K562 (cell line): Measurements from ENCODE around the gene COL28A1. TPM values are rescaled to one million over a fixed set of nuclear protein-coding genes. Genes with fewer than 3 reads are reported as not detected.

ENCODE experiments used
- ATAC-seq: fragments of 200-7000 bp; cut with Tn5 transposase; 3 replicates; pipeline ENCODE4 v1.9.1; 2020; ENCODE audit warnings: moderate library complexity
- BruUV-seq: library from RNA; stranded (reverse); fragments of 400-500 nt; replicated peaks from 2 replicates; lab custom pipeline; 2021; lab: Mats Ljungman, UMichigan
- CTCF ChIA-PET: fragments of 300-600 bp; formaldehyde crosslinking; extraction: SDS; loops from one replicate; lab custom pipeline; 2021; ENCODE audit warnings: low intra/inter-chr PET ratio; lab: Yijun Ruan, JAX
- POLR2A ChIA-PET: fragments of 300-600, 350-650 bp; sonication (Branson Sonifier 250); formaldehyde crosslinking; extraction: SDS; loops from one replicate; lab custom pipeline; 2021; ENCODE audit warnings: antibody characterized with exemption, inconsistent platforms; lab: Yijun Ruan, JAX
- DNase-seq, 4 experiments: peaks; one replicate each; pipeline versions ENCODE4 v3.0.0 to v3.0.0-alpha.2; 2011 to 2018; ENCODE audit warnings: low spot score in 3 of 4, mixed read lengths in 3 of 4; ENCODE audit errors: extremely low read depth in 1 of 4
- FAIRE-seq: peaks from 2 replicates; lab custom pipeline; 2011; peaks lifted over from hg19 to GRCh38; lab: Jason Lieb, UNC
- H2AFZ ChIP-seq: 2 replicates; pipeline ENCODE4 v1.6.0; 2011; ENCODE audit warnings: low read depth, low read length, control low read depth, inconsistent platforms
- H3K27ac ChIP-seq: fragments of 200-600 bp; 3 replicates; pipeline ENCODE4 v1.8.0; 2011; ENCODE audit warnings: low read depth, mild to moderate bottlenecking, control low read depth, inconsistent platforms, low read length, moderate library complexity, mixed read lengths; ENCODE audit errors: extremely low read depth
- H3K27me3 ChIP-seq, 2 experiments: fragments of 300-600 bp in 1 of 2; 2 replicates in 1 of 2; 3 replicates in 1 of 2; pipeline versions ENCODE4 v1.6.0 to v1.8.0; 2011; ENCODE audit warnings: inconsistent platforms in 2 of 2, low read length in 2 of 2, mild to moderate bottlenecking in 1 of 2, mixed read lengths in 1 of 2, moderate library complexity in 1 of 2; ENCODE audit not compliant: control insufficient read depth in 2 of 2, insufficient read depth in 2 of 2
- H3K36me3 ChIP-seq: fragments of 300-600 bp; 3 replicates; pipeline ENCODE4 v1.8.0; 2011; ENCODE audit warnings: mild to moderate bottlenecking, low read length, inconsistent platforms; ENCODE audit not compliant: control insufficient read depth, insufficient read depth
- H3K4me1 ChIP-seq, 2 experiments: fragments of 200-600 bp in 1 of 2; replicated peaks in 1 of 2; 2 replicates in 1 of 2; 3 replicates in 1 of 2; pipeline versions ENCODE4 v1.5.1 to v1.8.0; 2011; ENCODE audit warnings: inconsistent platforms in 2 of 2, low read length in 2 of 2, mild to moderate bottlenecking in 1 of 2, mixed read lengths in 1 of 2, moderate library complexity in 1 of 2; ENCODE audit not compliant: control insufficient read depth in 2 of 2, insufficient read depth in 2 of 2
- H3K4me2 ChIP-seq: 2 replicates; pipeline ENCODE4 v1.6.1; 2011; ENCODE audit warnings: low read length, control low read depth, inconsistent platforms, mixed read lengths; ENCODE audit not compliant: insufficient read depth
- H3K4me3 ChIP-seq: fragments of 200-600 bp; sonication (generic), shearing (Covaris generic); 2 replicates; pipeline ENCODE4 v1.5.1; 2016; ENCODE audit warnings: control low read depth, inconsistent platforms
- H3K79me2 ChIP-seq: fragments of 200-600 bp; 3 replicates; pipeline ENCODE4 v1.8.0; 2011; ENCODE audit warnings: low read length, inconsistent platforms; ENCODE audit not compliant: control insufficient read depth, insufficient read depth
- H3K9ac ChIP-seq, 2 experiments: 2 replicates each; pipeline versions ENCODE4 v1.6.0 to v1.6.1; 2011; ENCODE audit warnings: low read depth in 2 of 2, low read length in 2 of 2, control low read depth in 1 of 2, inconsistent platforms in 1 of 2, mild to moderate bottlenecking in 1 of 2, mixed read lengths in 1 of 2; ENCODE audit not compliant: insufficient read depth in 1 of 2
- H3K9me1 ChIP-seq: one replicate; pipeline ENCODE4 v1.6.0; 2011; ENCODE audit warnings: inconsistent platforms, mild to moderate bottlenecking, low read length, moderate library complexity; ENCODE audit not compliant: control insufficient read depth, insufficient read depth
- H3K9me3 ChIP-seq: replicated peaks from 2 replicates; pipeline ENCODE4 v1.5.1; 2011; ENCODE audit warnings: low read depth, low read length, inconsistent platforms; ENCODE audit not compliant: control insufficient read depth, insufficient read depth
- H4K20me1 ChIP-seq: replicated peaks from 2 replicates; pipeline ENCODE4 v1.6.1; 2011; ENCODE audit warnings: low read length, inconsistent platforms, mixed read lengths; ENCODE audit not compliant: control insufficient read depth, insufficient read depth
- BCOR ChIP-seq: fragments of 450-650 bp; IDR thresholded peaks from 2 replicates; pipeline ENCODE4 v1.6.1; 2016
- CBX2 ChIP-seq: fragments of 200-600 bp; sonication (generic); IDR thresholded peaks from one replicate; pipeline ENCODE4 v1.6.1; 2012; ENCODE audit warnings: mild to moderate bottlenecking, low read length, inconsistent platforms; ENCODE audit not compliant: insufficient read depth, poor library complexity, severe bottlenecking
- FOS ChIP-seq: IDR thresholded peaks from 3 replicates; pipeline ENCODE4 v1.6.1; 2011; ENCODE audit not compliant: insufficient read length; ENCODE audit errors: extremely low read depth
- GATA2 ChIP-seq: sonication (generic); formaldehyde crosslinking; IDR thresholded peaks from 2 replicates; pipeline ENCODE4 v1.4.0; 2020; ENCODE audit warnings: mild to moderate bottlenecking, missing genetic modification reagents
- KDM1A ChIP-seq, 2 experiments: fragments of 450-650 bp; IDR thresholded peaks; 2 replicates each; pipeline ENCODE4 v1.6.1; 2016; ENCODE audit warnings: mild to moderate bottlenecking in 2 of 2
- MECOM ChIP-seq: fragments of 250-450 bp; sonication (Bioruptor Pico); IDR thresholded peaks from 2 replicates; pipeline ENCODE4 v1.8.0; 2022; ENCODE audit warnings: inconsistent platforms
- POU5F1 ChIP-seq: fragments of 150-350 bp; IDR thresholded peaks from 2 replicates; pipeline ENCODE4 v1.6.1; 2014; ENCODE audit warnings: borderline replicate concordance, low read length, low read depth, mild to moderate bottlenecking; ENCODE audit not compliant: partially characterized antibody
- RAD21 ChIP-seq, 2 experiments: fragments of 250-450 bp in 1 of 2; fragments of 450-650 bp in 1 of 2; sonication (Bioruptor Pico) in 1 of 2; formaldehyde crosslinking in 1 of 2; IDR thresholded peaks in 1 of 2; conservative IDR thresholded peaks in 1 of 2; 2 replicates each; pipeline versions ENCODE4 v1.4.0 to v1.8.0; 2020 to 2022; ENCODE audit warnings: mild to moderate bottlenecking in 2 of 2, moderate library complexity in 1 of 2
- RFX5 ChIP-seq: IDR thresholded peaks from 2 replicates; pipeline ENCODE4 v1.6.1; 2011; ENCODE audit warnings: low read depth, mild to moderate bottlenecking, improper control_type of control experiment, low read length
- SMAD3 ChIP-seq: fragments of 450-650 bp; formaldehyde crosslinking; conservative IDR thresholded peaks from 2 replicates; pipeline ENCODE4 v1.4.0; 2020; ENCODE audit warnings: mild to moderate bottlenecking
- SUPT5H ChIP-seq: fragments of 450-650 bp; IDR thresholded peaks from 2 replicates; pipeline ENCODE4 v1.6.1; 2016
- UBTF ChIP-seq, 2 experiments: IDR thresholded peaks; 2 replicates each; pipeline ENCODE4 v1.6.1; 2012; ENCODE audit warnings: improper control_type of control experiment in 2 of 2, low read depth in 2 of 2, low read length in 2 of 2, borderline replicate concordance in 1 of 2
- ZNF124 ChIP-seq: sonication (generic); formaldehyde crosslinking; IDR thresholded peaks from 2 replicates; pipeline ENCODE4 v1.8.1; 2022; ENCODE audit warnings: missing genetic modification reagents
- ZNF766 ChIP-seq: fragments of 200-800 bp; sonication (Bioruptor generic); conservative IDR thresholded peaks from 2 replicates; pipeline ENCODE4 v1.6.1; 2016; ENCODE audit warnings: missing genetic modification characterization, missing compliant biosample characterization
- WGBS: fragments of 100-300 bp; shearing (Covaris generic); methylation state at CpG from one replicate; pipeline ENCODE4 v1.1.6; 2016; ENCODE audit warnings: low coverage, mixed read lengths; ENCODE audit not compliant: insufficient coverage; ENCODE audit errors: missing lambda C conversion rate; 5-methylcytosine and 5-hydroxymethylcytosine counted together
- in situ Hi-C: fragments of 300-500 bp; cut with MboI; formaldehyde crosslinking; loops from 4 replicates; pipeline ENCODE4 v1.15.0; 2018; ENCODE audit warnings: inconsistent platforms, mixed read lengths
- intact Hi-C: fragments of 100-400 bp; cut with micrococcal nuclease; formaldehyde crosslinking; loops from 2 replicates; pipeline ENCODE4 v1.14.2; 2022
- polyA plus RNA-seq, 8 experiments: library from polyadenylated mRNA; depleted of rRNA in 4 of 8; stranded (reverse) in 5 of 8; unstranded in 3 of 8; fragments of >200 nt; fragmentation: Nextera tagmentation in 2 of 8; fragmentation: Illumina TruSeq in 1 of 8; extraction: Ambion mirVana in 2 of 8; extraction: Trizol in 1 of 8; gene quantifications; 2 replicates each; pipeline versions ENCODE4 v1.2.1 to v1.2.3, GENCODE V29; 2011 to 2014; ENCODE audit warnings: inconsistent platforms in 1 of 8, missing spikeins in 1 of 8
- total RNA-seq, 7 experiments: library from RNA; depleted of rRNA in 6 of 7; stranded (reverse); fragments of >200 nt in 6 of 7; fragmentation: Illumina TruSeq in 2 of 7; extraction: Trizol in 2 of 7; gene quantifications; 2 replicates each; pipeline versions ENCODE4 v1.2.1 to v1.2.3, GENCODE V29; 2011 to 2021; ENCODE audit warnings: low replicate concordance in 1 of 7

Gene COL28A1
- total and polyA plus RNA-seq, 9 of the 15 experiments (the other 6 are each of a cell fraction or from before 2014, with no cell fraction given) = 0.03 to 0.13 (median 0.05) TPM; not detected in 3

- H2AFZ ChIP-seq = no peak overlapping the region
- H3K9me1 ChIP-seq = no peaks in the 10 kb centered on the region
- H3K36me3 ChIP-seq = no peaks in the 10 kb centered on the region
- in situ Hi-C loops (loop anchor here (5.0 kb wide), 3 partner anchors 117 to 572 kb away; no protein-coding TSS in a partner anchor), intact Hi-C loops (loop anchor here (5.0 kb wide), 3 partner anchors 117 to 572 kb away; no protein-coding TSS in a partner anchor)
- ATAC-seq = no peak
- no TSS peak for BruUV-seq
- no peak overlapping the region for H3K4me3 ChIP-seq
- H3K4me2 ChIP-seq = no peak overlapping the region
- no peak overlapping the region for H3K27ac ChIP-seq
- no peaks in the 10 kb centered on the region for H3K4me1 ChIP-seq
- CTCF ChIA-PET = interaction anchor here (1.0 kb wide), 1 partner anchor 115 kb away, joined by 3 read pairs; no protein-coding TSS in a partner anchor
- TF ChIP-seq KDM1A (IDR thresholded peaks at IDR 0.05) (no peak), BCOR (no peak)
- H3K9me3 ChIP-seq = no peaks in the 10 kb centered on the region
- no peak overlapping the region for H3K9ac ChIP-seq
- DNase-seq = no peak
- POLR2A ChIA-PET = no interaction called here
- no peak for FAIRE-seq
- H4K20me1 ChIP-seq = no peaks in the 10 kb centered on the region
- H3K27me3 ChIP-seq = 0 out of 5 replicates have a peak, but pooled peaks cover 0 to 2% of the 10 kb centered on the region in 2 experiments
- no peaks in the 10 kb centered on the region for H3K79me2 ChIP-seq
- WGBS = 10% methylated on average over 4 of the region's 4 CpGs
Measured at GRCh38 chr7:7539711-7540110, 4.0 kb upstream of the COL28A1 start.

DNA sequence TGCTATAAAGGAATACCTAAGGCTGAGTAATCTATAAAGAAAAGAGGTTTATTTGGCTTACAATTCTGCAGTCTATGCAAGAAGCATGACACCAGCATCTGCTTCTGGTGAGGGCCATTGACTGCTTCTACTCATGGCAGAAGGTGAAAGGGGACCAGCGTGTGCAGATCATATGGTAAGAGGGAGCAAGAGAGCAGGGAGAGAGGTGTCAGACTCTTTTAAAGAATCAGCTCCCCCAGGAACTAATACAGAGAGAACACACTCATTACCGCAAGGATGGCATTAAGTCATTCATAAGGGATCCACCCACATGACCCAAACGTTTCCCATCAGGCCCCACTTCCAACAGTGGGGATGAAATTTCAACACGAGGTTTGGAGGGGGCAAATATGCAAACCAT is 3.5 kb upstream of the COL28A1 start:
- Histone ChIP-seq H3K9me1 (no peaks in the 10 kb centered on the region), H3K9ac (no peak overlapping the region), H4K20me1 (no peaks in the 10 kb centered on the region), H3K4me2 (no peak overlapping the region), H3K4me1 (no peaks in the 10 kb centered on the region), H3K27ac (no peak overlapping the region), H2AFZ (no peak overlapping the region), H3K27me3 (0 out of 5 replicates have a peak, but pooled peaks cover 0 to 2% of the 10 kb centered on the region in 2 experiments), H3K9me3 (no peaks in the 10 kb centered on the region), H3K79me2 (no peaks in the 10 kb centered on the region), H3K36me3 (no peaks in the 10 kb centered on the region), H3K4me3 (no peak overlapping the region)
- BruUV-seq = no TSS peak
- ChIA-PET CTCF (interaction anchor here (1.0 kb wide), 1 partner anchor 114 kb away, joined by 3 read pairs; no protein-coding TSS in a partner anchor), POLR2A (no interaction called here)
- WGBS = 3% methylated on average over 4 of the region's 4 CpGs
- intact Hi-C loops (no loop called here), in situ Hi-C loops (loop anchor here (5.0 kb wide), 3 partner anchors 117 to 572 kb away; no protein-coding TSS in a partner anchor)
- FAIRE-seq = no peak
- DNase-seq = no peak
- peak; percentile 56 for ATAC-seq
- TF ChIP-seq SUPT5H (no peak), FOS (no peak), MECOM (no peak), UBTF (IDR thresholded peaks at IDR 0.05; ENCODE audit: borderline replicate concordance in 1 of 2, low read depth in 2 of 2, low read length in 2 of 2) (no peak), SMAD3 (no peak), POU5F1 (no peak), RFX5 (no peak), GATA2 (no peak), ZNF766 (CRISPR knock-in tag) (0 out of 2 replicates have a peak, but pooled peaks have one; percentile 33), RAD21 (CRISPR knock-in tag; conservative IDR thresholded peaks at IDR 0.05 in 1 of 2, IDR thresholded peaks at IDR 0.05 in 1 of 2) (0 out of 4 replicates have a peak, but pooled peaks of 1 of the 2 experiments have one; percentile 17), ZNF124 (CRISPR knock-in tag) (no peak), CBX2 (no peak)
